Upper lobe of left lung (tissue), 6 donors: ENCODE data around the gene DSP. TPM values are rescaled to one million over a fixed set of nuclear protein-coding genes. Genes with fewer than 3 reads are reported as not detected.

ENCODE experiments used
- ATAC-seq, 2 donors: fragments of 200-7000 bp; cut with Tn5 transposase; one replicate each; pipeline ENCODE4 v1.9.1; 2022; ENCODE audit warnings: mild to moderate bottlenecking in 2 of 2, moderate library complexity in 2 of 2; ENCODE audit not compliant: low FRiP score in 2 of 2
- DNase-seq, 2 donors: peaks; one replicate each; pipeline ENCODE4 v3.0.0-alpha.2; 2019 to 2020
- H3K27ac ChIP-seq, 4 donors: fragments of 200-600 bp; sonication (generic); one replicate each; pipeline ENCODE4 v1.5.1; 2016 to 2019
- H3K27me3 ChIP-seq, 4 donors: fragments of 200-600 bp; sonication (generic); one replicate each; pipeline ENCODE4 v1.5.1; 2017 to 2019
- H3K36me3 ChIP-seq, 4 donors: fragments of 200-600 bp; sonication (generic); one replicate each; pipeline ENCODE4 v1.5.1; 2016 to 2019
- H3K4me1 ChIP-seq, 4 donors: fragments of 200-600 bp; sonication (generic); one replicate each; pipeline ENCODE4 v1.5.1; 2018 to 2019
- H3K4me3 ChIP-seq, 4 donors: fragments of 200-600 bp; sonication (generic); one replicate each; pipeline ENCODE4 v1.5.1; 2017 to 2019; ENCODE audit warnings: mild to moderate bottlenecking in 2 of 4, moderate library complexity in 1 of 4
- H3K9me3 ChIP-seq, 4 donors: fragments of 200-600 bp; sonication (generic); one replicate each; pipeline ENCODE4 v1.5.1; 2018 to 2019
- EP300 ChIP-seq, 4 donors: sonication (generic); formaldehyde crosslinking; IDR thresholded peaks; one replicate each; pipeline ENCODE4 v1.5.1; 2017; ENCODE audit warnings: antibody characterized with exemption in 4 of 4, control low read depth in 2 of 4
- POLR2A ChIP-seq, 4 donors: fragments of 450-650 bp; IDR thresholded peaks; one replicate each; pipeline ENCODE4 v1.5.1; 2016 to 2017; ENCODE audit warnings: antibody characterized with exemption in 4 of 4, mild to moderate bottlenecking in 2 of 4
- POLR2AphosphoS5 ChIP-seq, 2 donors: sonication (generic); formaldehyde crosslinking; IDR thresholded peaks; one replicate each; pipeline ENCODE4 v1.5.1; 2017; ENCODE audit warnings: antibody characterized with exemption in 2 of 2
- WGBS, 2 donors: methylation state at CpG; one replicate each; pipeline ENCODE4 v1.1.5; 2017 to 2018; 5-methylcytosine and 5-hydroxymethylcytosine counted together
- total RNA-seq, 6 donors: library from RNA; depleted of rRNA in 4 of 6; stranded (reverse); fragments of >200 nt in 4 of 6; gene quantifications; one replicate each; pipeline versions ENCODE4 v1.1.0 to v1.2.1, GENCODE V29; 2016 to 2021
- TF ChIP-seq, protein P1 (sequence below), 6 experiments: fragments of 450-650 bp in 4 of 6; fragments of 200-600 bp in 2 of 6; sonication (generic) in 2 of 6; IDR thresholded peaks; one replicate each; pipeline ENCODE4 v1.5.1; 2016 to 2019; ENCODE audit warnings: antibody characterized with exemption in 6 of 6
- donor health status: DM: no; HTN: no; CAD: no; lungs with moderate emphysema.
- donor health status: DM: no; HTN: yes; CAD: no; lungs with severe emphysema.

The DSP gene
- total RNA-seq, 6 donors from 2014 or later, result 6.3 to 88.2 (median 29.0) TPM

DNA sequence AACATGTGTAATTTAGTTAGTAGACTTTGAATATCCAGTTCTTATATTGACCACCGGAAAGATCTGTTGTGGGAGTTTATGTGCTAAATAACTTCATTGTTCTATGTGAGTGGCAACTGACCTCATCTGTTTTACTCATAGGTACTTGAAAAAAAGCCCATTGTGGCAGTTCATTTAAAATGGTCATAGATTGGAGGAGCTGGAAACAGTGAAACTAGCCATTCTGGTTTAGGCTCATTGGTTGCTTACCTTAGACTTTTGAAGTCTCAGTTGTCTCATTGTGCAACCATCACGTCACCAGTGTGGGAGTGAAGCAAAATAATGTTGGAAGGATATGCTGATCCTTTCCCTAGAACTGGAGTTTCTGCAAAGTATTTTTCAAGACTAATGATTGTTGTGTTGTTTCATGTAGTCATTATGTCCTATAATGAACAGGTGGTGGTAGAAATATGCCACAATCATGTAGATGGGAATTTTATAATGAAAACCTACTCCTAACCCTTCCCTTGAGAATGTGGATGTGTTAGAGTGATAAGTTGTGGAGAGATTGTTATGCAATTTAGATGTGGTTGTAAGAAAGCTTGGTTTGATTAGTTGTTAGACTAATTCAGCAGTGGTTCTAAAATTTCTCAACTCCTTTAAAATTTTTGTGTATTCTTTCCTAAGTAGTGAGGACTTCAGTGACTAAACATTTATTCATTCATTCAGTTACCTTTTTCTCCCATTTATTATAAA lies 18.3 kb downstream of the DSP start:
- no peak overlapping the region for H3K27ac ChIP-seq
- no peaks in the 10 kb centered on the region for H3K27me3 ChIP-seq
- 62 to 69% methylated on average over 2 of the region's 2 CpGs for WGBS, 2 donors

DNA sequence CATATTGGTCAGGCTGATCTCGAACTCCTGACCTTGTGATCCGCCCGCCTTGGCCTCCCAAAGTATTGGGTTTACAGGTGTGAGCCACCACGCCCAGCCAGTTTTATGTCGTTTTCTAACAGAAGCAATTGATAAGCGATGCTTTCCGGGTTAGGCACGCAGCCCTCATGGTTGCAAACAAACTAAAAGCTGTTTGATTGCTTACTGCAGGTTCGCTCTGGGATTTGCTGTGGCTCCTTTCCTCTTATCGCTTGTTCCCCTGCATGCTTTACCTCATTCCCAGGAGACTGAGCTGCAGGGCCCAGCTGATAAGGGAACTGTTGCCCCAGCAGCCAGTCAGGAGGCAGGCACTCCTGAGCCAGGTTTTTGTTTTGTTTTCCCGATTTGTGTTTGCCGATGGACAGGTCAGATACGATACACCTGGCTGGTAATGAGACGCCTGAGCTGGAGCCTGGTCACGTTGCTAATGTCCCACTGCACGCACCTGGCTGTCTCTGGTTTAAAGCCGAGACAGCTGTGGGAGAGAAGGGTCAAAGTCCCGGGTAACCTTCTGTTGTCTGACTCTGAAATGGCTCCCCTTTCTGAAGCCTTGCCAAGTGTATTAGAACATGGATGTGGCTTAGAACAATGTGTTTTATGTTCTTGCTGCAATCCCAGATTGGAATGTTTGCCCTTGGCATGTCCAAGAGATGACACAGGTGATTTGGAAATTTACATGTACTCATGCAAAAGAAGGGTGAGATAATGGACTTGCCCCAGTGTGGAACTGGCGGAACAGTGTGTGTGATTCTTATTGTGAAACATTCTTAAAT lies 19.9 kb downstream of the DSP start:
- no peak for ATAC-seq
- DNase-seq, result no peak
- 81 to 87% methylated on average over 19 of the region's 19 CpGs for WGBS, 2 donors
- Histone ChIP-seq H3K27ac (no peak overlapping the region), H3K4me3 (no peak overlapping the region), H3K36me3 (peaks cover 0 to 4% (median 0%) of the 10 kb centered on the region in 4 donors), H3K27me3 (no peaks in the 10 kb centered on the region), H3K9me3 (no peaks in the 10 kb centered on the region), H3K4me1 (peaks cover 0 to 5% (median 0%) of the 10 kb centered on the region in 4 donors)
- TF ChIP-seq POLR2AphosphoS5 (IDR thresholded peaks at IDR 0.05), result peak in 1 of 2 donors; percentile 22
- TF ChIP-seq POLR2A (IDR thresholded peaks at IDR 0.05), result no peak
- TF ChIP-seq, protein P1, sequence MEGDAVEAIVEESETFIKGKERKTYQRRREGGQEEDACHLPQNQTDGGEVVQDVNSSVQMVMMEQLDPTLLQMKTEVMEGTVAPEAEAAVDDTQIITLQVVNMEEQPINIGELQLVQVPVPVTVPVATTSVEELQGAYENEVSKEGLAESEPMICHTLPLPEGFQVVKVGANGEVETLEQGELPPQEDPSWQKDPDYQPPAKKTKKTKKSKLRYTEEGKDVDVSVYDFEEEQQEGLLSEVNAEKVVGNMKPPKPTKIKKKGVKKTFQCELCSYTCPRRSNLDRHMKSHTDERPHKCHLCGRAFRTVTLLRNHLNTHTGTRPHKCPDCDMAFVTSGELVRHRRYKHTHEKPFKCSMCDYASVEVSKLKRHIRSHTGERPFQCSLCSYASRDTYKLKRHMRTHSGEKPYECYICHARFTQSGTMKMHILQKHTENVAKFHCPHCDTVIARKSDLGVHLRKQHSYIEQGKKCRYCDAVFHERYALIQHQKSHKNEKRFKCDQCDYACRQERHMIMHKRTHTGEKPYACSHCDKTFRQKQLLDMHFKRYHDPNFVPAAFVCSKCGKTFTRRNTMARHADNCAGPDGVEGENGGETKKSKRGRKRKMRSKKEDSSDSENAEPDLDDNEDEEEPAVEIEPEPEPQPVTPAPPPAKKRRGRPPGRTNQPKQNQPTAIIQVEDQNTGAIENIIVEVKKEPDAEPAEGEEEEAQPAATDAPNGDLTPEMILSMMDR (IDR thresholded peaks at IDR 0.05), result no peak
- TF ChIP-seq EP300 (IDR thresholded peaks at IDR 0.05), result no peak

More for the DNA sequence above, 18.3 kb downstream of the DSP start:
- Histone ChIP-seq H3K4me3 (no peak overlapping the region), H3K36me3 (no peaks in the 10 kb centered on the region), H3K4me1 (peaks cover 0 to 5% (median 0%) of the 10 kb centered on the region in 4 donors), H3K9me3 (no peaks in the 10 kb centered on the region)
- TF ChIP-seq EP300 (IDR thresholded peaks at IDR 0.05), result no peak
- TF ChIP-seq, protein P1 (IDR thresholded peaks at IDR 0.05), result no peak
- no peak for TF ChIP-seq POLR2AphosphoS5 (IDR thresholded peaks at IDR 0.05)
- TF ChIP-seq POLR2A (IDR thresholded peaks at IDR 0.05), result no peak
- ATAC-seq (no peak), DNase-seq (no peak)

DNA sequence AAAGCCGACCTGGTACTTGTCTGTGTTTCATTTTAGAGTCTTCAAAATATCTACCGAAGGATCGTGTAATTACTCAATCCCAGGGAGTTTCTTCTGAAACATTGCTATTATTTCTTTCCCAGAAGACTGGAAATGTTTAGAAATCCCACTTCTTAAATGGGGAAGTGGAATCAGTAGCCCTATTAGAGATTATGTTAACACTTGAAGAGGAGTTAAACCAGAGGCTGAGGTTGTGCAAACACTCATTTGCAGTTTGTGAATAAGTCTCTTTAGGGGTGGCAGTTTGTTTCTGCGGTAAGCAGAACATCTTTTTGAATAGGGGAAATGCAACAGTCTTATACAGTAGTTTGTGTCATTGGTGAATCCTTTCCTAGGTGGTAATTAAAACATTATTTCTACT lies 21.3 kb downstream of the DSP start:
- Histone ChIP-seq H3K27me3 (no peaks in the 10 kb centered on the region), H3K4me3 (no peak overlapping the region), H3K4me1 (peaks cover 0 to 5% (median 0%) of the 10 kb centered on the region in 4 donors), H3K36me3 (peaks cover 0 to 4% (median 0%) of the 10 kb centered on the region in 4 donors), H3K27ac (no peak overlapping the region), H3K9me3 (no peaks in the 10 kb centered on the region)
- DNase-seq (no peak), ATAC-seq (peak in 1 of 2 donors; percentile 49)
- 50 to 71% methylated on average over 4 of the region's 4 CpGs for WGBS, 2 donors
- TF ChIP-seq POLR2A (IDR thresholded peaks at IDR 0.05), result no peak
- no peak for TF ChIP-seq EP300 (IDR thresholded peaks at IDR 0.05)
- TF ChIP-seq, protein P1 (IDR thresholded peaks at IDR 0.05), result no peak
- no peak for TF ChIP-seq POLR2AphosphoS5 (IDR thresholded peaks at IDR 0.05)

DNA sequence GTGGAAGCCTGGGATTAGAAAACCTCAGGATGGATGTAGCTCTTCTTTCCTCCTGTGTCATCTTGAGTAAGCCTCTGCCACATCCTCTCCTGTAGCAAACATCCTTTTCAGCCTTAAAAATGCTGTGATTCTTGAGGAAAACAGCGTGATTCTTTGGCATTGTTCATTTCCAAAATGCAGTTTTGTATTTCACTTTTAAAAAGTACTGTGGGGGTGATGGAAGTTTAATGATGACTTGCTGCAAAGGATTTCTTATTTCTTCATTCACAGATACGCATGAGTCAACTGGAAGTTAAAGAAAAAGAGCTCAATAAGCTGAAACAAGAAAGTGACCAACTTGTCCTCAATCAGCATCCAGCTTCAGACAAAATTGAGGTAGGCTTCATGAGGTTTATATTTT lies 24.6 kb downstream of the DSP start:
- H3K36me3 ChIP-seq, result peaks cover 0 to 23% (median 4%) of the 10 kb centered on the region in 4 donors
- no peak overlapping the region for H3K4me3 ChIP-seq
- H3K27ac ChIP-seq, result no peak overlapping the region
- H3K9me3 ChIP-seq, result no peaks in the 10 kb centered on the region
- TF ChIP-seq, protein P1 (IDR thresholded peaks at IDR 0.05), result no peak
- TF ChIP-seq EP300 (IDR thresholded peaks at IDR 0.05) (no peak), POLR2A (IDR thresholded peaks at IDR 0.05) (no peak), POLR2AphosphoS5 (IDR thresholded peaks at IDR 0.05) (no peak)
- peaks cover 0 to 5% (median 0%) of the 10 kb centered on the region in 4 donors for H3K4me1 ChIP-seq
- no peak for ATAC-seq
- no peaks in the 10 kb centered on the region for H3K27me3 ChIP-seq
- 86 to 91% methylated on average over 2 of the region's 2 CpGs for WGBS, 2 donors
- no peak for DNase-seq
